Measurements from ENCODE around the gene HDAC8. TPM values are rescaled to one million over a fixed set of nuclear protein-coding genes. Genes with fewer than 3 reads are reported as not detected.

The HDAC8 gene
- total RNA-seq, 1 experiment from 2014 or later = 26.7 TPM

DNA sequence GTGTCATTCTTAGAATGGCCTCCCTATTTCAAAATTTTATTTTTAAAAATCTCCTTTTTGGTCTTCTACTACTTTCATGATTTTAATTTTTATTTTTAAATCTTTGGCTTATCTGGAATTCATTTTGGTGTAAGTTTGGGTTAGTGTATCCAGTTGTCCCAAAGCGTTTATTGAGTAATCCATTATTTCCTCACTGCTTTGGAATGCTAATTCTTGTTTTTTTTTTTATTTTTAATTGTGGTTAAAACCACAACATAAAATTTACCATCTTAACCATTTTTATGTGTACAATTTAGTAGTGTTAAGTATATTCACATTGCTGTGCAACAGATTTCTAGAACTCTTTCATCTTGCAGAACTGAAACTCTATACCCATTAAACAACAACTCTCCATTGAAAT, 275.7 kb downstream of the HDAC8 start:
- H3K27me3 Mint-ChIP-seq (ENCODE audit: insufficient read depth, unreplicated experiment) = peaks cover 85% of the 10 kb centered on the region

GRCh38 chrX:72295745-72296144, 276.9 kb downstream of the HDAC8 start:
- Mint-ChIP-seq H3K4me3 (ENCODE audit: unreplicated experiment) (no peak overlapping the region), H3K36me3 (ENCODE audit: insufficient read depth, unreplicated experiment) (no peaks in the 10 kb centered on the region), H3K27ac (ENCODE audit: low read depth, unreplicated experiment) (no peak overlapping the region), H3K4me1 (ENCODE audit: insufficient read depth, unreplicated experiment) (no peaks in the 10 kb centered on the region), H3K9me3 (ENCODE audit: unreplicated experiment) (no peaks in the 10 kb centered on the region), H3K27me3 (ENCODE audit: insufficient read depth, unreplicated experiment) (peaks cover 80% of the 10 kb centered on the region)
- intact Hi-C loops (cut with micrococcal nuclease) = no loop called here
- no TSS peak for BruUV-seq (replicated peaks)
- ChIA-PET CTCF (no interaction called here), POLR2A (no interaction called here)
- no peak for TF ChIP-seq CTCF (IDR thresholded peaks at IDR 0.05; ENCODE audit: unreplicated experiment)
- no peak for DNase-seq (ENCODE audit: unreplicated experiment)

More for the DNA sequence above, 275.7 kb downstream of the HDAC8 start:
- no peak for DNase-seq (ENCODE audit: unreplicated experiment)
- Mint-ChIP-seq H3K4me3 (ENCODE audit: unreplicated experiment) (no peak overlapping the region), H3K27ac (ENCODE audit: low read depth, unreplicated experiment) (no peak overlapping the region), H3K36me3 (ENCODE audit: insufficient read depth, unreplicated experiment) (no peaks in the 10 kb centered on the region), H3K9me3 (ENCODE audit: unreplicated experiment) (no peaks in the 10 kb centered on the region), H3K4me1 (ENCODE audit: insufficient read depth, unreplicated experiment) (no peaks in the 10 kb centered on the region)
- no TSS peak for BruUV-seq (replicated peaks)
- POLR2A ChIA-PET = interaction anchor here (0.7 to 1.8 kb wide), 2 partner anchors 20 to 235 kb away, joined by 3 to 5 read pairs; partner anchors contain the start of gene RPS4X
- intact Hi-C loops (cut with micrococcal nuclease) = no loop called here
- CTCF ChIA-PET = interaction anchor here (0.8 kb wide), 1 partner anchor 20 kb away, joined by 3 read pairs; the partner anchor contains the start of gene RPS4X
- TF ChIP-seq CTCF (IDR thresholded peaks at IDR 0.05; ENCODE audit: unreplicated experiment) = no peak

DNA sequence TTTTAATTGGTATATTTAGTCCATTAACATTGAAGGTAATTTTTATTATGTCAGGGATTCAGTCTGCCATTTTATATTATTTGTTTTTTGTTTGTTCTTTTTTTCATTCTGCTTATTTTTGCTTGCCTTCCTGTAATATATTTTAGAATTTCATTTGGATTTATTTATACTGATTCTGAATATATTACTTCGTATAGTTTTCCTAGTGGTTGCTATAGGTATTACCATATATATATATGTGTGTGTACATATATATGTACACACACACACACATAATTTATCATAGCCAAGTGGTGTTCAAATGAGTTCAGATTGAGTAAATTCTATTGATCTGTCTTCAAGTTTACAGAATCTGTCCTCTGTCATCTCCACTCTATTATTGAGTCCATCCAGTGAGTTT, 278.1 kb downstream of the HDAC8 start:
- H3K27ac Mint-ChIP-seq (ENCODE audit: low read depth, unreplicated experiment) = no peak overlapping the region
- no peaks in the 10 kb centered on the region for H3K36me3 Mint-ChIP-seq (ENCODE audit: insufficient read depth, unreplicated experiment)
- DNase-seq (ENCODE audit: unreplicated experiment) = no peak
- CTCF ChIA-PET = interaction anchor here (0.6 to 0.9 kb wide), 2 partner anchors 13 to 73 kb away, joined by 3 read pairs; no protein-coding TSS in a partner anchor
- BruUV-seq (replicated peaks) = no TSS peak
- H3K9me3 Mint-ChIP-seq (ENCODE audit: unreplicated experiment) = no peaks in the 10 kb centered on the region
- no peaks in the 10 kb centered on the region for H3K4me1 Mint-ChIP-seq (ENCODE audit: insufficient read depth, unreplicated experiment)
- intact Hi-C loops (cut with micrococcal nuclease) = no loop called here
- no peak for TF ChIP-seq CTCF (IDR thresholded peaks at IDR 0.05; ENCODE audit: unreplicated experiment)
- H3K27me3 Mint-ChIP-seq (ENCODE audit: insufficient read depth, unreplicated experiment) = peaks cover 80% of the 10 kb centered on the region
- no peak overlapping the region for H3K4me3 Mint-ChIP-seq (ENCODE audit: unreplicated experiment)
- POLR2A ChIA-PET = no interaction called here

GRCh38 chrX:72282302-72282701, 290.3 kb downstream of the HDAC8 start:
- Mint-ChIP-seq H3K27me3 (ENCODE audit: insufficient read depth, unreplicated experiment) (peaks cover 67% of the 10 kb centered on the region), H3K4me3 (ENCODE audit: unreplicated experiment) (no peak overlapping the region), H3K36me3 (ENCODE audit: insufficient read depth, unreplicated experiment) (no peaks in the 10 kb centered on the region), H3K4me1 (ENCODE audit: insufficient read depth, unreplicated experiment) (peaks cover 5% of the 10 kb centered on the region), H3K9me3 (ENCODE audit: unreplicated experiment) (no peaks in the 10 kb centered on the region), H3K27ac (ENCODE audit: low read depth, unreplicated experiment) (no peak overlapping the region)
- ChIA-PET POLR2A (interaction anchor here (1.1 kb wide), 2 partner anchors 10 to 13 kb away, joined by 3 to 5 read pairs; no protein-coding TSS in a partner anchor), CTCF (interaction anchor here (0.8 kb wide), 1 partner anchor 9 kb away, joined by 3 read pairs; no protein-coding TSS in a partner anchor)
- no peak for DNase-seq (ENCODE audit: unreplicated experiment)
- no peak for TF ChIP-seq CTCF (IDR thresholded peaks at IDR 0.05; ENCODE audit: unreplicated experiment)
- intact Hi-C loops (cut with micrococcal nuclease) = no loop called here
- BruUV-seq (replicated peaks) = no TSS peak
